Endodermal cell (in vitro differentiated cells): ENCODE data around the gene SLC9A7. TPM values are rescaled to one million over a fixed set of nuclear protein-coding genes. Genes with fewer than 3 reads are reported as not detected.
A peak's percentile ranks its signal among the peaks of the same experiment; 100 is the strongest.

Experiments used
- DNase-seq: peaks from one replicate; pipeline ENCODE4 v3.0.0-alpha.2; 2017
- H3K27ac ChIP-seq: 2 replicates; pipeline ENCODE4 v1.5.1; 2013; ENCODE audit warnings: mild to moderate bottlenecking, low read depth, low read length, moderate library complexity
- H3K27me3 ChIP-seq: 2 replicates; pipeline ENCODE4 v1.6.1; 2013; ENCODE audit warnings: mild to moderate bottlenecking, low read length, moderate library complexity; ENCODE audit not compliant: insufficient read depth, control insufficient read depth, poor library complexity, severe bottlenecking
- H3K36me3 ChIP-seq: 2 replicates; pipeline ENCODE4 v1.7.0; 2013; ENCODE audit warnings: mild to moderate bottlenecking, low read length, moderate library complexity; ENCODE audit not compliant: control insufficient read depth, insufficient read depth
- H3K4me1 ChIP-seq: one replicate; pipeline ENCODE4 v1.7.0; 2013; ENCODE audit warnings: low read length; ENCODE audit not compliant: control insufficient read depth, insufficient read depth
- H3K4me3 ChIP-seq: 2 replicates; pipeline ENCODE4 v1.5.1; 2013; ENCODE audit warnings: mild to moderate bottlenecking, low read length, moderate library complexity
- H3K9ac ChIP-seq: 2 replicates; pipeline ENCODE4 v1.6.1; 2013; ENCODE audit warnings: mild to moderate bottlenecking, low read length, moderate library complexity; ENCODE audit not compliant: poor library complexity, severe bottlenecking; ENCODE audit errors: extremely low read depth
- H3K9me3 ChIP-seq: 2 replicates; pipeline ENCODE4 v1.6.1; 2013; ENCODE audit warnings: mild to moderate bottlenecking, low read length, moderate library complexity; ENCODE audit not compliant: control insufficient read depth
- H3K27ac Mint-ChIP-seq: 2 replicates; pipeline ENCODE4 v1.8.0; 2020; ENCODE audit warnings: mixed read lengths
- H3K27me3 Mint-ChIP-seq: 2 replicates; pipeline ENCODE4 v1.8.0; 2021; ENCODE audit warnings: mild to moderate bottlenecking, mixed read lengths; ENCODE audit not compliant: insufficient read depth
- H3K36me3 Mint-ChIP-seq: 2 replicates; pipeline ENCODE4 v1.8.0; 2020; ENCODE audit warnings: low read depth, mixed read lengths
- H3K4me1 Mint-ChIP-seq: 2 replicates; pipeline ENCODE4 v1.8.0; 2020; ENCODE audit warnings: mixed read lengths
- H3K4me3 Mint-ChIP-seq: 2 replicates; pipeline ENCODE4 v1.8.0; 2020; ENCODE audit warnings: mild to moderate bottlenecking, moderate library complexity, mixed read lengths
- H3K9me3 Mint-ChIP-seq: 2 replicates; pipeline ENCODE4 v1.8.0; 2020; ENCODE audit warnings: mild to moderate bottlenecking, mixed read lengths
- WGBS, 2 experiments: methylation state at CpG; one replicate each; pipeline versions ENCODE4 v1.1.5 to v1.1.7; 2013; ENCODE audit warnings: missing lambda C conversion rate in 2 of 2, mixed read lengths in 1 of 2; ENCODE audit not compliant: insufficient coverage in 1 of 2, insufficient read length in 1 of 2; 5-methylcytosine and 5-hydroxymethylcytosine counted together
- long read RNA-seq, 4 experiments: library from polyadenylated mRNA in 2 of 4; library from RNA in 1 of 4; library from capped mRNA in 1 of 4; stranded (forward) in 3 of 4; unstranded in 1 of 4; transcript quantifications; one replicate each; pipeline ENCODE4 v2.0.0, GENCODE V29; 2020 to 2021; ENCODE audit warnings: inconsistent platforms in 1 of 4
- polyA plus RNA-seq, 2 experiments: library from polyadenylated mRNA; stranded (reverse); fragments of 50-300 nt; gene quantifications; one replicate each; pipeline ENCODE4 v1.2.3, GENCODE V29; 2013
- total RNA-seq, 2 donors: library from RNA; stranded (reverse); fragmentation: NEBNext Ultra II Directional in 1 of 2; extraction: Animal tissue kit (Norgen Biotek cat#: 25700) in 1 of 2; gene quantifications; 2 replicates in 1 of 2; 3 replicates in 1 of 2; pipeline ENCODE4 v1.2.1, GENCODE V29; 2021
- TF ChIP-seq, protein P1 (sequence below): fragments of 200-600 bp; sonication (generic); conservative IDR thresholded peaks from 2 replicates; pipeline ENCODE4 v1.5.0; 2021; ENCODE audit warnings: antibody characterized with exemption, mild to moderate bottlenecking

Gene SLC9A7
- total RNA-seq, result 10 to 100 TPM; 23.7 to 25.3 TPM
- polyA plus RNA-seq (2013, experiment 1 of 2), result 1.8 TPM
- polyA plus RNA-seq (2013, experiment 2 of 2), result 2.2 TPM
- long read RNA-seq, experiment 1, partial matches to known transcripts, result 0 of 7 reads
- long read RNA-seq, experiment 1, other reads (novel, unspliced or antisense), result 7 of 7 reads
- long read RNA-seq, experiment 2, full-length matches to known transcripts, result 4 of 36 reads
- long read RNA-seq, experiment 2, partial matches to known transcripts, result 2 of 36 reads
- long read RNA-seq, experiment 2, other reads (novel, unspliced or antisense), result 30 of 36 reads
- long read RNA-seq, experiment 3, full-length matches to known transcripts, result 1 of 6 reads
- long read RNA-seq, experiment 3, partial matches to known transcripts, result 1 of 6 reads
- long read RNA-seq, experiment 3, other reads (novel, unspliced or antisense), result 4 of 6 reads
- long read RNA-seq, experiment 4, partial matches to known transcripts, result 1 of 2 reads
- long read RNA-seq, experiment 4, other reads (novel, unspliced or antisense), result 1 of 2 reads

DNA sequence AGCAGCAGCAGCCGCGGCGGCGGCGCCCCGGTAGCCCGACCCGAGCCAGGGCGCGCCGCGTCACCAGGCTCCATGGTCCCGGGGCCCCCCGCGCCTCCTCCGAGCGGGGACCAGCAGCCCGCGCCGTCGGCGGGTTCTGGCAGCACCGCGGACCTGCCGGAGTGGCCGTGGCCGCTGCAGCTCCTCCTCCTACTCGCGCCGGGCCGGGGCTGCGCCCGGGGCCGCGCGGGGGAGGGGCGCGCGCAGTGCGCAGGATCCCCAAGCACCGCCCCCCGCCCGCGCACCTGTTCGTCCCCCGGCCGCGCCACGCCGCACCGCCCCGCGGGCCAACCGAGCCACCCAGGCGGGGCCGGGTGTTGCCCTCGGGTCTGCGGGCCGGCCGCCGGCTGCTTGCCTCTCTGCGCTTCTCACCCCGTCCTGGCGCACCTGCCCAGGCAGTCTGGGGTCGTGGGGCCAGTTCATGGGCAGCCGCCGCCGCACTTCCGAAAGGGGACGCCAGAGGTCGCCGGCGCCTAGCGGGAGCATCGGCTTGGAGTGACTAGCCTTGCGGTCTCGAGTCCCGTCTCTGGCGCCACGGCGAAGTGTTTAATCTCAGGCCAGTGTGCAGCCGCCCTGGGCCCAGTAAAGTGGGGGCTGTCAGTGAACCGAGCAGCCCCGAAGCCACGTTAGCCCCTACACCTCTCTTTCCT is at the start of gene SLC9A7:
Gene SLC9A7 (minus strand): TSS at position 163 of the 689 bp plus-strand sequence. CDS start 89 bp downstream, at position 74.
- Mint-ChIP-seq H3K27me3 (no peaks in the 10 kb centered on the region), H3K4me1 (peaks cover 12% of the 10 kb centered on the region), H3K9me3 (peaks cover 73% of the 10 kb centered on the region), H3K36me3 (peaks cover 4% of the 10 kb centered on the region), H3K27ac (peak within 1 kb of the TSS; percentile 86), H3K4me3 (peak within 1 kb of the TSS; percentile 79)
- 0% methylated on average over 9 to 74 of the region's 85 CpGs for WGBS, 2 experiments
- no peaks in the 10 kb centered on the region for H3K27me3 ChIP-seq
- DNase-seq, result peak; percentile 96
- peak within 1 kb of the TSS; percentile 54 for H3K9ac ChIP-seq
- no peaks in the 10 kb centered on the region for H3K4me1 ChIP-seq
- no peaks in the 10 kb centered on the region for H3K9me3 ChIP-seq
- no peak within 1 kb of the TSS for H3K27ac ChIP-seq
- peak within 1 kb of the TSS; percentile 88 for H3K4me3 ChIP-seq
- TF ChIP-seq, protein P1, sequence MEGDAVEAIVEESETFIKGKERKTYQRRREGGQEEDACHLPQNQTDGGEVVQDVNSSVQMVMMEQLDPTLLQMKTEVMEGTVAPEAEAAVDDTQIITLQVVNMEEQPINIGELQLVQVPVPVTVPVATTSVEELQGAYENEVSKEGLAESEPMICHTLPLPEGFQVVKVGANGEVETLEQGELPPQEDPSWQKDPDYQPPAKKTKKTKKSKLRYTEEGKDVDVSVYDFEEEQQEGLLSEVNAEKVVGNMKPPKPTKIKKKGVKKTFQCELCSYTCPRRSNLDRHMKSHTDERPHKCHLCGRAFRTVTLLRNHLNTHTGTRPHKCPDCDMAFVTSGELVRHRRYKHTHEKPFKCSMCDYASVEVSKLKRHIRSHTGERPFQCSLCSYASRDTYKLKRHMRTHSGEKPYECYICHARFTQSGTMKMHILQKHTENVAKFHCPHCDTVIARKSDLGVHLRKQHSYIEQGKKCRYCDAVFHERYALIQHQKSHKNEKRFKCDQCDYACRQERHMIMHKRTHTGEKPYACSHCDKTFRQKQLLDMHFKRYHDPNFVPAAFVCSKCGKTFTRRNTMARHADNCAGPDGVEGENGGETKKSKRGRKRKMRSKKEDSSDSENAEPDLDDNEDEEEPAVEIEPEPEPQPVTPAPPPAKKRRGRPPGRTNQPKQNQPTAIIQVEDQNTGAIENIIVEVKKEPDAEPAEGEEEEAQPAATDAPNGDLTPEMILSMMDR, result peak; percentile 87
- no peaks in the 10 kb centered on the region for H3K36me3 ChIP-seq

DNA sequence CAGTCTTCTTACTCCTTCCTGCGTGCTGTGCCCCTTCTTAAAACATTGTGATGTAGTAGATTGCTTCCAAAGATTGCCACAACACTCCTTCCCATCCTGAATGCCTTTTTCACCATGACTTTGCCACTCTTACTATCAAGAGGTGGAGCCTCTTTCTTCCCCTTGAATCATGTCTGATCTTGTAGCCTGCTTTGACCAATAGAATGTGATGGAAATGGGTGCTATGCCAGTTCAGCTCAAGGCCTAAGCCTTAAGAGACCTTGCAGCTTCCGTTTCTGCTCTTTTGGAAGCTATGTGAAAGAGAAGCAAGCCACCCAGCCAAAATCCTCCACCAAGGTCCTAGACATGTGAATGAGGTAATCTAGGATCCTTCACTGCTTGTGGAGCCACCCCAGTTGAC is 46.4 kb upstream of the SLC9A7 start:
- TF ChIP-seq, protein P1, result no peak
- H3K9me3 Mint-ChIP-seq, result peaks cover 58% of the 10 kb centered on the region
- H3K9me3 ChIP-seq, result no peaks in the 10 kb centered on the region
- no peak overlapping the region for H3K4me3 Mint-ChIP-seq
- peaks cover 3% of the 10 kb centered on the region for H3K4me1 Mint-ChIP-seq
- WGBS, 2 experiments, result 83% methylated on average over 2 of the region's 2 CpGs; no CpG with 5 or more reads in 1 of the 2 experiments
- DNase-seq, result no peak
- no peaks in the 10 kb centered on the region for H3K4me1 ChIP-seq
- H3K4me3 ChIP-seq, result no peak overlapping the region
- peaks cover 1% of the 10 kb centered on the region for H3K27me3 Mint-ChIP-seq
- no peaks in the 10 kb centered on the region for H3K36me3 Mint-ChIP-seq
- no peaks in the 10 kb centered on the region for H3K36me3 ChIP-seq
- H3K27me3 ChIP-seq, result no peaks in the 10 kb centered on the region
- no peak overlapping the region for H3K27ac Mint-ChIP-seq
- H3K27ac ChIP-seq, result no peak overlapping the region
- no peak overlapping the region for H3K9ac ChIP-seq

DNA sequence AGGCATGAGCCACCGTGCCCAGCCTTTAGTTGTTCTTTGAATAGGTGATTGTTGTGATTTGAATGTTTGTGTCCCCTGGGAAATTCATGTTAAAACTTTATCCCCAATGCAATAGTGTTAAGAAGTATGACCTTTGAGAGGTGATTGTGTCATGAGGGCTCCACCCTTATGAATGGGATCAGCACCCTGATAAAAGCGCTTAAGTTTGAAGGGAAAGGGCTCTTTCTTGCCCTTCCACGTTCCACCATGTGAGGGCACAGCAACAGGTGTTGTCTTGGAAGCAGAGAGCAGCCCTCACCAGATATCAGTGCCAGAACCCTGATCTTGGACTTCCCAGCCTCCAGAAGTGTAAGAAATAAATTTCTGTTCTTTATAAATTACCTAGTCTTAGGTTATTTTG is 44.2 kb upstream of the SLC9A7 start:
- Histone ChIP-seq H3K36me3 (no peaks in the 10 kb centered on the region), H3K4me1 (no peaks in the 10 kb centered on the region), H3K9ac (no peak overlapping the region), H3K9me3 (no peaks in the 10 kb centered on the region), H3K27me3 (no peaks in the 10 kb centered on the region), H3K4me3 (no peak overlapping the region), H3K27ac (no peak overlapping the region)
- WGBS, 2 experiments, result 95% methylated on average over 3 of the region's 3 CpGs; no CpG with 5 or more reads in 1 of the 2 experiments
- TF ChIP-seq, protein P1, result peak; percentile 58
- Mint-ChIP-seq H3K27me3 (peaks cover 1% of the 10 kb centered on the region), H3K4me1 (peaks cover 3% of the 10 kb centered on the region), H3K27ac (no peak overlapping the region), H3K9me3 (peaks cover 44% of the 10 kb centered on the region), H3K4me3 (no peak overlapping the region), H3K36me3 (no peaks in the 10 kb centered on the region)
- peak; percentile 56 for DNase-seq
